Karpas-422 (cell line): ENCODE data around the gene BRMS1L. TPM values are rescaled to one million over a fixed set of nuclear protein-coding genes. Genes with fewer than 3 reads are reported as not detected.
"Not testable (repeated sequence)": the region's sequence is repeated elsewhere in the genome, so short reads cannot be mapped to it uniquely, and the experiment has no call there.

ENCODE experiments used
- DNase-seq: peaks from one replicate; pipeline ENCODE4 v3.0.0-alpha.2; 2015
- H2AFZ ChIP-seq: fragments of 200-600 bp; sonication (generic); 2 replicates; pipeline ENCODE4 v1.6.1; 2014; ENCODE audit warnings: antibody characterized with exemption, low read length, mixed read lengths
- H3K27ac ChIP-seq: fragments of 200-600 bp; sonication (generic); 2 replicates; pipeline ENCODE4 v1.5.1; 2014; ENCODE audit warnings: mild to moderate bottlenecking, low read length, moderate library complexity
- H3K27me3 ChIP-seq: fragments of 200-600 bp; sonication (generic); 2 replicates; pipeline ENCODE4 v1.6.1; 2014; ENCODE audit warnings: low read length, mixed read lengths
- H3K36me3 ChIP-seq: fragments of 200-600 bp; sonication (generic); 2 replicates; pipeline ENCODE4 v1.6.1; 2014; ENCODE audit warnings: low read length, mixed read lengths; ENCODE audit not compliant: insufficient read depth
- H3K4me1 ChIP-seq: fragments of 200-600 bp; sonication (generic); 2 replicates; pipeline ENCODE4 v1.6.1; 2014; ENCODE audit warnings: mild to moderate bottlenecking, low read length, mixed read lengths
- H3K4me2 ChIP-seq: fragments of 200-600 bp; sonication (generic); 2 replicates; pipeline ENCODE4 v1.6.1; 2014; ENCODE audit warnings: low read length, low read depth, mild to moderate bottlenecking; ENCODE audit not compliant: poor library complexity, severe bottlenecking
- H3K4me3 ChIP-seq: fragments of 200-600 bp; sonication (generic); 2 replicates; pipeline ENCODE4 v1.5.1; 2014; ENCODE audit warnings: mild to moderate bottlenecking, antibody characterized with exemption, low read length, mixed read lengths
- H3K79me2 ChIP-seq: fragments of 200-600 bp; sonication (generic); 2 replicates; pipeline ENCODE4 v1.6.1; 2014; ENCODE audit warnings: mild to moderate bottlenecking, low read length, mixed read lengths
- H3K9ac ChIP-seq: fragments of 200-600 bp; sonication (generic); 2 replicates; pipeline ENCODE4 v1.6.0; 2014; ENCODE audit warnings: low read length
- H3K9me2 ChIP-seq: fragments of 200-600 bp; sonication (generic), shearing (Covaris generic); replicated peaks from 2 replicates; pipeline ENCODE4 v1.6.0; 2014; ENCODE audit warnings: mild to moderate bottlenecking, low read length, moderate library complexity; ENCODE audit not compliant: insufficient read depth
- H3K9me3 ChIP-seq: fragments of 300-700, 200-600 bp; sonication (generic); 2 replicates; pipeline ENCODE4 v1.6.1; 2014; ENCODE audit warnings: low read length, mixed read lengths
- H4K20me1 ChIP-seq: fragments of 200-600 bp; sonication (generic); 2 replicates; pipeline ENCODE4 v1.6.1; 2014; ENCODE audit warnings: mild to moderate bottlenecking, antibody characterized with exemption, low read length, low read depth; ENCODE audit not compliant: insufficient read depth
- total RNA-seq: library from RNA; depleted of rRNA; stranded (reverse); fragments of >200 nt; shearing (Covaris generic); gene quantifications from 2 replicates; pipeline ENCODE4 v1.2.3, GENCODE V29; 2014; ENCODE audit warnings: low replicate concordance

The BRMS1L gene
- total RNA-seq, 1 experiment from 2014 or later = 22.7 TPM

DNA sequence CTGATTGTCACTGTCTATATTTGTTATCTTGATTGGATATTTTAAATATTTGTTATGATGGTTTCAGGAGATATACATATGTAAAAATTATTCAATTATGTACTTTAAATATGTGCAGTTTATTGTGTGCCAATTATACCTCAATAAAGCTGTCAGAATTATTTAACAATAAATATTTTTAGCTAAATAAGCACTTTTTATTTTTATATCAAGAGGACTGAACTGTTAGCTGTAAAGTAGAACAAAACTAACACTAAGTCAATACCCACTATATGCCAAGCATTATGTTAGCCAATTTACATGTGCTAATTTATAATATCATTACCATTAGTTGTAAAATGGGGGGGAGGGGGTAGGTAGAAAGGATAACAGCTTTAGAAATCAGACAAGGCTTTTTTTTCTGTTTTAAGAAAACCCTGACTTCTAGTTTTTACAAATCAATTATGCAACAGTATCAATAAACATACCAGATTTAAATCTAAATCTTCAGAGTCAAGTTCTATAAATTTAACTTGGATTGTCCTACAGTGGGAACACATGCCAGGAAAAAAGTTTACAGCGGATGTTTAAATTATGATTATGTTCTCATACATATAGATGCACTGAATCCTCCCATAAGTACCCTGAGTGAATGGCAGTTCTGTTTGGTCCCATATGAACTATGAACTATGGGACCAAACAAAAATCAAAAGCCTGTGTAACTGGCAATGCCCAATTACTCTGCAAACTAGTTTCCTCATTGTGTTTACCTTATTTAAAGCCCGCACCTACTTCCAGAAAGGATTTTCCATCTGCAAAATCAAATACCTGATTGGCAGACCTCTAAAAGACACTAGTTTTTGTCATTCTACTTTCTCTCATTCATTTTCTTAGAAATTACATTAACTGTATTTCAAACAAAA, 19.9 kb upstream of the BRMS1L start:
- H3K4me1 ChIP-seq = peaks cover 24% of the 10 kb centered on the region
- H3K9me2 ChIP-seq = no peaks in the 10 kb centered on the region
- no peaks in the 10 kb centered on the region; the same call in 1 of the 2 replicates for H4K20me1 ChIP-seq
- no peaks in the 10 kb centered on the region; the same call in 1 of the 2 replicates for H3K36me3 ChIP-seq
- 0 out of 2 replicates have a peak overlapping the region, but pooled peaks have one; percentile 15 for H3K9ac ChIP-seq
- H3K79me2 ChIP-seq = peaks cover 71% of the 10 kb centered on the region
- no peak for DNase-seq
- H3K27me3 ChIP-seq = no peaks in the 10 kb centered on the region
- H3K27ac ChIP-seq = no peak overlapping the region
- H3K9me3 ChIP-seq = no peaks in the 10 kb centered on the region
- peak overlapping the region; percentile 88 for H3K4me2 ChIP-seq
- no peak overlapping the region for H2AFZ ChIP-seq
- peak overlapping the region; percentile 98 for H3K4me3 ChIP-seq

DNA sequence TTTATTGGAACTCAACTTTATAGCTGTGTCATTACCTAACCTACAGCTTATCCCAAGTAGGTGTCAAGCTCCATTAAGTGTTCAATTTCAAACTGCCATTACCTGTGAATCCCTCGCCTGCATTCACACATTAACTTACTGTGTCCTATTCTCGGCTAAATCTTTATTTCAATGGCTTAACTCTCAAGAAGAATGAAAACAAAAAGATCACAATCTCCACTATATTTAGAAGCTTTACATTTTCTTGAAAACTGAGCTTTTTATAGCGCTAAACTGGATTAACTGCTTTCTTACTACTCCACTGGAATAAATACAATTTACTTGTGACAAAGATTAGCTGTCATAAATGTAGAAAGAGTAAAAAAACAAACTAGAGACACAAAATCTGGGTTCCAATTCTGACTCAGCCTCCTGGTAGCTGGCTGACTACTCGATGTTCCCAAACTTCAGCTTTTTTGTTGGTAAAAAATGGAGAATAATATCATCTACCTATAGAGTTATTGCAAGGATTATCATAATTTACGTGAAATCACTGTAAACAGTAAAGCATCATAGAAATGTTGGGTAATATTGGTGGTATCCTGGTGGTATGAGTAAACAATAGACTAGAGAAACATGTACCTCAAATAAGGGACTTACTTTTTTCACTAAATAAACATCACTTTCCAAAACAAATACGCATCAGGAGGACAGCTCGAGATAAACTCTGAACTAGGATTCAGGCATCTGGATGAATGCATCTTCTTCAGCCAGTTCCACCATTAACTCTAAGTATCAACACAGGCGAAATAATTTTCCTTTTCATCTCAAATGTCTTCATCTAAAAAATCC, 18.8 kb upstream of the BRMS1L start:
- Histone ChIP-seq H3K4me2 (peak overlapping the region; percentile 88), H2AFZ (no peak overlapping the region), H4K20me1 (no peaks in the 10 kb centered on the region; the same call in 1 of the 2 replicates), H3K27ac (no peak overlapping the region), H3K9me3 (no peaks in the 10 kb centered on the region), H3K4me3 (peak overlapping the region; percentile 98), H3K9ac (peak overlapping the region; percentile 87), H3K79me2 (peaks cover 60% of the 10 kb centered on the region), H3K27me3 (no peaks in the 10 kb centered on the region), H3K4me1 (peaks cover 24% of the 10 kb centered on the region), H3K36me3 (no peaks in the 10 kb centered on the region; the same call in 1 of the 2 replicates), H3K9me2 (no peaks in the 10 kb centered on the region)
- DNase-seq = peak; percentile 39

DNA sequence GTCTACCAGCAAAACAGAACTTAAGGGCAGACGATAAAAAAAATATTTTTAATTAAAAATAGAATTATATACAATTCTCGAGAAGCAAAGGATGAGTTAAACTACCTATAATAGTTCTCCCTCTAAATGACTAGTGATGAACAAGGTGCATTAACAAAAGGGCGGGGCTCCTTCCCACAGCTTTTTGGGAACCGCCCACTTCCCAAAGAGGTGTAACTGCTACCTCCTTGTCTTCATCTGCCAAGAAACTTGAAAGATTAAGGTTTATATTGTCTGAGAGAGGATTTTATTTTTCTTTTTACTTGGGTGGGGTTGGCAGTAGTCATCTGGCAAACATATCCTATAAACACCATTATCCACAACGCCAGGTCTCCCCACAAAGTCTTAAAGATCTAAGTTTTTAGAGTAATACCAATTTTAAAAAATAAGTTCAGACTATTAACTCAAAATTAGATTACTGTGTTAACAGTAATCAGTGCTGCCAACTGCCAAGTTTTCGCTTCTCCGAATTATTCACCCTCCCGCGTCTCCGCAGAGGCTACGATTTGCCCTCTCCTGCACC, 18.0 kb upstream of the BRMS1L start:
- Histone ChIP-seq H2AFZ (peak overlapping the region; percentile 66), H3K9me3 (no peaks in the 10 kb centered on the region), H3K9ac (peak overlapping the region; percentile 87), H3K27me3 (no peaks in the 10 kb centered on the region), H3K27ac (peak overlapping the region; percentile 83), H3K4me2 (peak overlapping the region; percentile 88), H3K4me3 (peak overlapping the region; percentile 98), H3K79me2 (peaks cover 52% of the 10 kb centered on the region), H3K4me1 (peaks cover 24% of the 10 kb centered on the region), H3K36me3 (no peaks in the 10 kb centered on the region; the same call in 1 of the 2 replicates), H4K20me1 (no peaks in the 10 kb centered on the region; the same call in 1 of the 2 replicates), H3K9me2 (no peaks in the 10 kb centered on the region)
- DNase-seq = peak; percentile 80

DNA sequence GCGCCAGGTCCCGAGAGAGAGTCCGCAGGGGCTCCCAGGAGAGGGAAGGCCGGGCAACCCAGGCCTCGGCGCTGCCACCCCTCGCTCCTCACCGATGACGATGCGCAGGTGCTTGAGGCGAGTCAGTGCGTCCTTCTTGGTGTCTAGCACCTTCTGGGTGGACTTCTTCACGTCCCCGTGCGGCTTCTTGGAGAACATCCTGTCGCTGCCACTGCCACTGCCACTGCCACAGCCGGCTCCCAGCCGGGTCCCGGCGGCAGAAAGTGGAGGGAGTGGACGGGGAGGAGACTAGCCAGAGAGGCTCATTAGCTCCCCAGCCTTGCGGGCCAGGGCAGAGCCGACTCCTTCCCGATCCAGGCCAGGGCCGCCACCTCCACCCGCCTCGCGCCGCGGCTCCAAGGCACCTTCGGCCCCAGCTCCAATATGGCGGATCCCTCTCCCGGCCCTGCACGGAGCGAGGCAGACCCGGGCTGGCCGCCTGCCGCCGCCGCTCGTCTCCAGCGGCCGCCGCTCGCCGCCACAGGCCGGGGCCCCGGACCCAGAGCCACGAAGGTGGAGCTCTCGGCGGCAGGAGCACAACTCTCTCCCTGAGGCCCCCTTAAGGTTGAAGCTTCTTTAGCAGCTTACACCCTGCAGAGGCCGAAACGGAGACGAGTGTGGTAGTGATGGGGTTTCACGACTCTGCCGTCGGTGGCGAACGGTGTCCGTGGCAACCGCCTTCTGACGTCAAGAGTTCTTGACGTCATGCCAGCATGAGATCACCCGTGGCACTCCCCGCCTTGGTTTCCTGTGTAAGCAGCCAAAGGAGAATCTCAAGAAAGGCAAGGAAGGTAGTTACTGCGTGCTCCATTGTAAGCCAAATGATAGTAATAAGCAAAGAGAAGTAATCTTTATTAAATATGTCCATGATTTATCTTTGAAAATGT, 17.2 kb upstream of the BRMS1L start, which contains the start of gene RALGAPA1:
Gene RALGAPA1 (minus strand): TSS at position 658 of the 926 bp plus-strand sequence. CDS start 460 bp downstream, at position 198.
- peaks cover 24% of the 10 kb centered on the region for H3K4me1 ChIP-seq
- peaks cover 46% of the 10 kb centered on the region for H3K79me2 ChIP-seq
- H3K27ac ChIP-seq = peak within 1 kb of the TSS; percentile 83
- H3K9me2 ChIP-seq, H3K9me3 ChIP-seq, H3K36me3 ChIP-seq, H4K20me1 ChIP-seq, H3K27me3 ChIP-seq: not testable (repeated sequence)
- peak within 1 kb of the TSS; percentile 88 for H3K4me2 ChIP-seq
- peak; percentile 99 for DNase-seq
- peak within 1 kb of the TSS; percentile 87 for H3K9ac ChIP-seq
- peak within 1 kb of the TSS; percentile 66 for H2AFZ ChIP-seq
- peak within 1 kb of the TSS; percentile 98 for H3K4me3 ChIP-seq

DNA sequence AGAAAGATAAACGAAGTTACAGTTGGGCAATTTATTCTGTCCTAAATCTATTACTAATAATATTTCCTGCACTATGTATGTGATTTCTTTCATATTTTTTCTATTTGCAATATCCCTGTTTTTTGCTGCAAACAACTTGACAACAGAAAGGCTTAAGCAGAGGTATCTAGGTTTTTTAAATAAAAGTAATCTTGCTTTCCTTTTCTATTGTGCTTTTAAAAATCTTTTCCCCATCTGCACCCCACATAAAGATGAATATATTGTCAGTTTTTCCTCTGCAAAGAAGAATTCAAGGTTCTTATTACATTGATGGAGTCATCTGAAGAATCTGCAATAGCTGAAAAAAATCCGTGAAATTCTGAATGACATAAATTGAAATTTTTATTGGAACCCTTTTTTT, 16.5 kb upstream of the BRMS1L start:
- Histone ChIP-seq H3K36me3 (no peaks in the 10 kb centered on the region; the same call in 1 of the 2 replicates), H3K4me2 (peak overlapping the region; percentile 88), H3K4me3 (peak overlapping the region; percentile 98; the same call in 1 of the 2 replicates), H3K9me3 (no peaks in the 10 kb centered on the region), H3K27me3 (no peaks in the 10 kb centered on the region), H3K27ac (peak overlapping the region; percentile 1; the same call in 1 of the 2 replicates), H3K79me2 (peaks cover 40% of the 10 kb centered on the region), H3K9ac (peak overlapping the region; percentile 87; the same call in 1 of the 2 replicates), H3K4me1 (peaks cover 24% of the 10 kb centered on the region), H2AFZ (peak overlapping the region; percentile 22), H4K20me1 (no peaks in the 10 kb centered on the region; the same call in 1 of the 2 replicates), H3K9me2 (no peaks in the 10 kb centered on the region)
- DNase-seq = no peak

DNA sequence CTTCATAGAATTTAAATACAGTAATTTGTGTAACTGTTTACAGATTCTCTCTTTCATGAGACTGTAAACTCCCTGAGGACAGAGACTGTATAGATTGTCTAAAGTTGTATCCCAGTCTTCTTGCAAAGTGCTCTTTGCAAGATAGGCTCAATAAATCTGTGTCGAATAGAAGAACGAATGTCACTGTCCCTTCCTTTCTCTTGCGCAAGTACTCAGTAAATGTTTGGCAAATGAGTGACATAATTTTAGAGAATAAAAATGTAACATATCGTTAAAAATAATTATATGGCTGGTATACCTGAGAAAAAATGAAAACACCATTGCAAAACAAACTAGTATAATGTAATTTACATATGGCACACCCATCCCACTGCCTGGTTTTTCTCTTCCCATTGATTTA, 15.2 kb upstream of the BRMS1L start:
- Histone ChIP-seq H3K27me3 (no peaks in the 10 kb centered on the region), H3K79me2 (peaks cover 27% of the 10 kb centered on the region), H4K20me1 (no peaks in the 10 kb centered on the region; the same call in 1 of the 2 replicates), H3K27ac (no peak overlapping the region), H3K4me1 (peaks cover 22% of the 10 kb centered on the region), H2AFZ (peak overlapping the region; percentile 15; the same call in 1 of the 2 replicates), H3K9ac (no peak overlapping the region), H3K9me3 (no peaks in the 10 kb centered on the region), H3K9me2 (no peaks in the 10 kb centered on the region), H3K4me2 (no peak overlapping the region), H3K36me3 (no peaks in the 10 kb centered on the region; the same call in 1 of the 2 replicates), H3K4me3 (no peak overlapping the region)
- DNase-seq = no peak

DNA sequence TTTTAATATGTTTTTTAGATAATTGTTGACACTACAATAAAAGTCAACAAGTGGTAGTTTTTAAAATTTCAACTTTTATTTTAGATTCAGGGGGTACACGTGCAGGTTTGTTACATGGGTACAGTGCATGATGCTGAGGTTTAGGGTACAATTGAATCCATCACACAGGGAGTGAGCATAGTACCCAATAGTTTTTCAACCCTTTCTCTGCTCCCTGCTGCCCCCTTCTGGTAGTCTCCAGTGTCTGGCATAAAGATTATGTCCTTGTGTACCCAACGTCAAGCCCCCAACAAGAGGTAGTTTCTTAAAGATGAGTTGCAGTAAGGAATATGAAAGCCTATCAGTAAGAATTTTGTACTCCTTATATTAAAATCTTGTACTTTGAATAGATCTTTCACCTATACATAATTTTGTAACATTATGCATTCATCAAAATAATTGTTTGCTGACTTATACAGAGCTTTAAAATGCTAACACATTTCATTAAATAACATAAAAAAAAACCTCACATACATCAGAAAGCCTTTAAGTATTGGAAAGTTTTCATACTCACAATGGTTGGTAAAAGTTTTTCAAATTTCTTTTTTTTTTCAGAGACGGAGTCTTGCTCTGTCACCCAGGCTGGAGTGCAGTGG, 11.7 kb upstream of the BRMS1L start:
- H3K27ac ChIP-seq = no peak overlapping the region
- peak; percentile 95 for DNase-seq
- no peak overlapping the region for H2AFZ ChIP-seq

More for the DNA sequence above, 11.7 kb upstream of the BRMS1L start:
- H4K20me1 ChIP-seq = no peaks in the 10 kb centered on the region
- H3K9me3 ChIP-seq = no peaks in the 10 kb centered on the region
- no peak overlapping the region for H3K4me2 ChIP-seq
- no peaks in the 10 kb centered on the region for H3K36me3 ChIP-seq
- no peaks in the 10 kb centered on the region for H3K27me3 ChIP-seq
- H3K9me2 ChIP-seq = no peaks in the 10 kb centered on the region
- no peak overlapping the region for H3K9ac ChIP-seq
- no peak overlapping the region for H3K4me3 ChIP-seq
- no peaks in the 10 kb centered on the region for H3K79me2 ChIP-seq
- peaks cover 2% of the 10 kb centered on the region; the same call in 1 of the 2 replicates for H3K4me1 ChIP-seq
